Esophagus squamous epithelium (tissue), 5 donors: Measurements from ENCODE around the gene BRWD1. TPM values are rescaled to one million over a fixed set of nuclear protein-coding genes. Genes with fewer than 3 reads are reported as not detected.
A peak's percentile ranks its signal among the peaks of the same experiment; 100 is the strongest.

ENCODE experiments used
- DNase-seq: peaks from one replicate; lab custom pipeline; 2025; lab: John Stamatoyannopoulos, UW
- H3K27ac ChIP-seq, 4 donors: fragments of 200-600 bp; sonication (generic); one replicate each; pipeline ENCODE4 v1.5.1; 2016 to 2019; ENCODE audit warnings: mild to moderate bottlenecking in 1 of 4
- H3K27me3 ChIP-seq, 4 donors: fragments of 200-600 bp; sonication (generic); 1 replicate in 3 of 4; 2 replicates in 1 of 4; pipeline versions ENCODE4 v1.5.1 to v1.6.0; 2017 to 2021; ENCODE audit warnings: antibody characterized with exemption in 1 of 4
- H3K36me3 ChIP-seq, 3 donors: fragments of 200-600 bp; sonication (generic); one replicate each; pipeline ENCODE4 v1.5.1; 2016 to 2019
- H3K4me1 ChIP-seq, 3 donors: fragments of 200-600 bp; sonication (generic); one replicate each; pipeline ENCODE4 v1.5.1; 2017 to 2019
- H3K4me3 ChIP-seq, 4 donors: fragments of 200-600 bp; sonication (generic); 1 replicate in 3 of 4; 2 replicates in 1 of 4; pipeline ENCODE4 v1.5.1; 2016 to 2019; ENCODE audit warnings: mild to moderate bottlenecking in 2 of 4, moderate library complexity in 1 of 4
- H3K9me3 ChIP-seq, 3 donors: fragments of 200-600 bp; sonication (generic); one replicate each; pipeline ENCODE4 v1.5.1; 2016 to 2019
- POLR2A ChIP-seq, 4 donors: fragments of 450-650 bp; IDR thresholded peaks; one replicate each; pipeline ENCODE4 v1.6.1; 2017; ENCODE audit warnings: antibody characterized with exemption in 4 of 4, mild to moderate bottlenecking in 4 of 4, moderate library complexity in 3 of 4
- WGBS, 2 donors: methylation state at CpG; one replicate each; pipeline ENCODE4 v1.1.5; 2018; 5-methylcytosine and 5-hydroxymethylcytosine counted together
- intact Hi-C: fragments of 100-400 bp; cut with DNase I; formaldehyde crosslinking; loops from one replicate; pipeline ENCODE4 v1.15.0; 2022
- total RNA-seq, 4 donors: library from RNA; depleted of rRNA; stranded (reverse); fragments of >200 nt; gene quantifications; one replicate each; pipeline ENCODE4 v1.1.0, GENCODE V29; 2016
- TF ChIP-seq, protein P1 (sequence below), 6 experiments: fragments of 450-650 bp in 4 of 6; fragments of 200-600 bp in 2 of 6; sonication (generic) in 2 of 6; IDR thresholded peaks; one replicate each; pipeline ENCODE4 v1.5.1; 2016 to 2019; ENCODE audit warnings: antibody characterized with exemption in 6 of 6, mild to moderate bottlenecking in 4 of 6, moderate library complexity in 4 of 6
- donor health status: DM: yes; HTN: yes; CAD: no.

The BRWD1 gene
- total RNA-seq, 4 donors from 2014 or later = 22.1 to 57.2 (median 26.0) TPM

DNA sequence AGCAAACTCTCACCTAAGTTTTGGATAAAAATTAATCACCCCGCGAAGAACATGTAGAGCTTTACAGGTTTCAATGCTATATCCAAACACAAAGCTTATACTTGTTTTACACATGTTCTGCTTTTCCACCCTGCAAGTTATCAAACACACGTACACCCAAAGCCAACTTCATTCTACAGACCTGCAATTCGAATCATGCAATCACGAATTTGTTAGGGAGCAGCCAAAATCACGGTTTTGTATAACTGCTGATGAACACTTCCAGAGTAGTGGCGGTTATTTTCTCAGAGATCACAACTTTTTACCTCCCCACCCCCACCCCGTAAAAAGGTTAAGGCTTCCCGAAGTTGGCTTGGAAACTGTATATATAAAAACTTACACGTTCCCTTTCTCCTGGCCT is 34.1 kb upstream of the BRWD1 start:
- DNase-seq = no peak
- intact Hi-C loops = no loop called here
- WGBS, 2 donors = 6 to 7% methylated on average over 10 of the region's 10 CpGs
- H3K27me3 ChIP-seq = no peaks in the 10 kb centered on the region
- H3K4me3 ChIP-seq = peak overlapping the region; percentile 66 to 74 (median 70)
- peak overlapping the region in 3 of 4 donors; percentile 93 to 99 (median 99) for H3K27ac ChIP-seq
- peaks cover 4 to 35% (median 5%) of the 10 kb centered on the region in 3 donors for H3K36me3 ChIP-seq
- H3K9me3 ChIP-seq = no peaks in the 10 kb centered on the region
- no peak for TF ChIP-seq POLR2A (IDR thresholded peaks at IDR 0.05)
- TF ChIP-seq, protein P1, sequence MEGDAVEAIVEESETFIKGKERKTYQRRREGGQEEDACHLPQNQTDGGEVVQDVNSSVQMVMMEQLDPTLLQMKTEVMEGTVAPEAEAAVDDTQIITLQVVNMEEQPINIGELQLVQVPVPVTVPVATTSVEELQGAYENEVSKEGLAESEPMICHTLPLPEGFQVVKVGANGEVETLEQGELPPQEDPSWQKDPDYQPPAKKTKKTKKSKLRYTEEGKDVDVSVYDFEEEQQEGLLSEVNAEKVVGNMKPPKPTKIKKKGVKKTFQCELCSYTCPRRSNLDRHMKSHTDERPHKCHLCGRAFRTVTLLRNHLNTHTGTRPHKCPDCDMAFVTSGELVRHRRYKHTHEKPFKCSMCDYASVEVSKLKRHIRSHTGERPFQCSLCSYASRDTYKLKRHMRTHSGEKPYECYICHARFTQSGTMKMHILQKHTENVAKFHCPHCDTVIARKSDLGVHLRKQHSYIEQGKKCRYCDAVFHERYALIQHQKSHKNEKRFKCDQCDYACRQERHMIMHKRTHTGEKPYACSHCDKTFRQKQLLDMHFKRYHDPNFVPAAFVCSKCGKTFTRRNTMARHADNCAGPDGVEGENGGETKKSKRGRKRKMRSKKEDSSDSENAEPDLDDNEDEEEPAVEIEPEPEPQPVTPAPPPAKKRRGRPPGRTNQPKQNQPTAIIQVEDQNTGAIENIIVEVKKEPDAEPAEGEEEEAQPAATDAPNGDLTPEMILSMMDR (IDR thresholded peaks at IDR 0.05) = no peak
- peaks cover 3 to 46% (median 24%) of the 10 kb centered on the region in 3 donors for H3K4me1 ChIP-seq

DNA sequence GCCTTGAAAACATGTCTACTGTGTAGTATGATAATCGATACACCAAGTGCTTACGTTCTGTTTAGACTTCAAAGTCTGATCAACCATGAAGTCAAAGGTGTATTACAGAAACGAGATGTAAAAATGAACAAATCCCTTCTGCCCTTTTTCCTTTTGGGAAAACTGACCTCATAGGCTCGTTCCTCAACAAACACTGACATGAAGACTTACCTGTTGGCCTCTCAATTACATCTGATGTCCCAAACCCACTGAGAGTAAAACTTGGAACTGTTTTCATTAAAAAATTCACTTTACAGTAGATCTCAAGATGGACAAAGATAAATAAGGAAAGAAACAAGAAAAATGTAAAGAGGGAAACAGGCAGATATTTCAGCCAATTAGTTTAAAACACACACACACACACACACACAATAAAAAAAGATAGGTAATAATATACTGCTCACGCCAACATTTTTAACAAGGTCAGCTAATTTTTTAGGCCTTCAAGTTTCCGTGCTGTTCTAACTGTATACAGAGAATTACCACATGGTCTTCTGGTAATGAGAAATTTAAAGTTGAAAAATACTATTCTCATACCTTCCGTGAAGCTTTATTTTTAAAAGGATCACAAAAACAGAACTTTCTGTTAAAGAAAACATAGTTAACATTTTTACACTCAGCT is 33.4 kb upstream of the BRWD1 start:
- TF ChIP-seq, protein P1 (IDR thresholded peaks at IDR 0.05) = no peak
- Histone ChIP-seq H3K4me1 (peaks cover 3 to 46% (median 24%) of the 10 kb centered on the region in 3 donors), H3K9me3 (no peaks in the 10 kb centered on the region), H3K4me3 (peak overlapping the region in 1 of 4 donors; percentile 73), H3K27me3 (no peaks in the 10 kb centered on the region), H3K36me3 (peaks cover 5 to 40% (median 9%) of the 10 kb centered on the region in 3 donors), H3K27ac (peak overlapping the region in 1 of 4 donors; percentile 93)
- 38 to 43% methylated on average over 7 of the region's 7 CpGs for WGBS, 2 donors
- no peak for DNase-seq
- intact Hi-C loops = no loop called here

DNA sequence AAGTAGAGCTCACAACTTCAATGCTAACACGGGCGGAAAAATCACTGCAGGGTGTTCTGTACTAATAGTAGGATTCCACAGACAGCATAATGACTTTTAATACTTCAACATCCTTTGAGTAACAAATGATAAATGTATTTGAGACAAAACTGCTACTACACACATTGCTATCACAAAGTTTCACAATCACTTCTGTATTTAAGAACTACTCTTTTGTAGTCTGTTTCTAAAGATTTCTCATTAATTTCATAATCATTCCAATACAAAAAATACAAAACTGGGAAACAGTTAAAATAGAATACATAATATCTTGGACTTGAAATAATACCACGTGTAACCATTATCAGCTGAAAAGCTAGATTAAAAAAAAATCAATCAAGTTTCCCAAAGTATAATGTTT is 32.8 kb upstream of the BRWD1 start:
- no peaks in the 10 kb centered on the region for H3K27me3 ChIP-seq
- intact Hi-C loops = no loop called here
- H3K4me3 ChIP-seq = no peak overlapping the region
- no peak for DNase-seq
- H3K9me3 ChIP-seq = no peaks in the 10 kb centered on the region
- peaks cover 3 to 46% (median 24%) of the 10 kb centered on the region in 3 donors for H3K4me1 ChIP-seq
- 37 to 39% methylated on average over 3 of the region's 3 CpGs for WGBS, 2 donors
- TF ChIP-seq POLR2A (IDR thresholded peaks at IDR 0.05) = no peak
- TF ChIP-seq, protein P1 (IDR thresholded peaks at IDR 0.05) = no peak
- no peak overlapping the region for H3K27ac ChIP-seq
- peaks cover 5 to 46% (median 15%) of the 10 kb centered on the region in 3 donors for H3K36me3 ChIP-seq

DNA sequence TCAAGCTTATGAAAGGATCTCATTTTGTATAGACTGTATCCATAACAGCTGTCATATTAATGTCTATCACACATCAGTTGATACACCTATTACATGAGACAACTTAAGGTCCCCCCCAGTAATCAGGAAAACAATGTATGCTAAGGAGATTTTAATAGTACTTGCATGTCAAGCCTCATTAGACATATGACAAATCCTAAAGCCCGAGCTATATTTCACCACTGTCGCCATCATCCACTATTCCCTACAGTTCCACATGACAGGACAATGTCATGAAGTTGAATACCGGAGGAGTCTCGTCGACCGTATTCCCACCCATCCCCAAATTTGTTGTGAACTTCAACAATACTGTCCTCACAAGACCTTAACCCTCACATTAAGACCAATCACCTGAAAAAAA is 32.0 kb upstream of the BRWD1 start:
- H3K9me3 ChIP-seq = no peaks in the 10 kb centered on the region
- H3K4me3 ChIP-seq = no peak overlapping the region
- 84 to 92% methylated on average over 6 of the region's 6 CpGs for WGBS, 2 donors
- intact Hi-C loops = no loop called here
- no peak for TF ChIP-seq POLR2A (IDR thresholded peaks at IDR 0.05)
- TF ChIP-seq, protein P1 (IDR thresholded peaks at IDR 0.05) = no peak
- H3K36me3 ChIP-seq = peaks cover 5 to 53% (median 19%) of the 10 kb centered on the region in 3 donors
- no peaks in the 10 kb centered on the region for H3K27me3 ChIP-seq
- peaks cover 3 to 46% (median 24%) of the 10 kb centered on the region in 3 donors for H3K4me1 ChIP-seq
- no peak overlapping the region for H3K27ac ChIP-seq
- DNase-seq = no peak

DNA sequence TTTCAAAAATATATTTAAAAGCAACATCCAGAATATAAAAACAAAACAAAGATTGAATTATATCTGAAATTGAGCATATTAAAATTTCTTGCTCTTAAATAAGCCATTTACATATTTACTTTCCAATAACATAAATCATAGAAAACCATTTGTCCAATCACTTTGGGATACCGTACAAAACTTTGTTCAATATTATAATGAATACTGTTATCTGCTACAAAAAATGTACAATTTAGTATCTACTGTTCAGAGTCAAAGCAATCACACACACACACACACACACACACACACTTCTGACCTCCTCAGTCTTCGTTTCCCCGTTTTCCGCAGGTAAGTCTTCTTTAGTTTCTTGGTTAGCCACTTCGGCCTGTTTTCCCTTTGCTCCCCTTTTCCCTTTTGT is 31.4 kb upstream of the BRWD1 start:
- no peak for DNase-seq
- Histone ChIP-seq H3K27ac (no peak overlapping the region), H3K4me3 (no peak overlapping the region), H3K4me1 (peaks cover 2 to 41% (median 21%) of the 10 kb centered on the region in 3 donors), H3K9me3 (no peaks in the 10 kb centered on the region), H3K36me3 (peaks cover 5 to 53% (median 19%) of the 10 kb centered on the region in 3 donors), H3K27me3 (no peaks in the 10 kb centered on the region)
- intact Hi-C loops = no loop called here
- TF ChIP-seq, protein P1 (IDR thresholded peaks at IDR 0.05) = no peak
- TF ChIP-seq POLR2A (IDR thresholded peaks at IDR 0.05) = no peak
- 82 to 85% methylated on average over 5 of the region's 5 CpGs for WGBS, 2 donors
